Measurements from ENCODE around the gene COX17. TPM values are rescaled to one million over a fixed set of nuclear protein-coding genes. Genes with fewer than 3 reads are reported as not detected.
A peak's percentile ranks its signal among the peaks of the same experiment; 100 is the strongest.

COX17 gene
- 54.3 and 108 TPM in 2 replicates for total RNA-seq (2014; rRNA removed; shearing (Covaris generic); ENCODE audit: low replicate concordance)

- peak within 1 kb of the TSS; percentile 72 for H3K27ac ChIP-seq (ENCODE audit: low read length)
- H3K27me3 ChIP-seq (ENCODE audit: low read length): no peaks in the 10 kb centered on the region
- peak; percentile 98 for DNase-seq
- H3K9ac ChIP-seq (ENCODE audit: low read length): peak within 1 kb of the TSS; percentile 82
- no peaks in the 10 kb centered on the region for H3K9me3 ChIP-seq (ENCODE audit: low read length)
- peak within 1 kb of the TSS; percentile 98 for H3K4me2 ChIP-seq (ENCODE audit: low read depth, low read length, poor library complexity, severe bottlenecking)
- H3K4me1 ChIP-seq (ENCODE audit: low read length): peaks cover 20% of the 10 kb centered on the region
- peak within 1 kb of the TSS; percentile 98 for H2AFZ ChIP-seq (ENCODE audit: low read length)
- H3K4me3 ChIP-seq (ENCODE audit: low read length): peak within 1 kb of the TSS; percentile 95
- no peaks in the 10 kb centered on the region for H3K9me2 ChIP-seq (replicated peaks; ENCODE audit: insufficient read depth, low read length)
- 0 out of 2 replicates have a peak, but pooled peaks cover 4% of the 10 kb centered on the region for H4K20me1 ChIP-seq (ENCODE audit: insufficient read depth, low read depth, low read length)
- peaks cover 23% of the 10 kb centered on the region for H3K79me2 ChIP-seq (ENCODE audit: low read length)
- peaks cover 30% of the 10 kb centered on the region; the same call in 1 of the 2 replicates for H3K36me3 ChIP-seq (ENCODE audit: insufficient read depth, low read length)
Measured at GRCh38 chr3:119676771-119677640, at the start of gene COX17. Gene COX17, minus strand, starts transcription at chr3:119677406. Its CDS starts 96 bp downstream, at chr3:119677310.

GRCh38 chr3:119726909-119727308 lies 49.7 kb upstream of the COX17 start:
- H2AFZ ChIP-seq (ENCODE audit: low read length): no peak overlapping the region
- H3K4me3 ChIP-seq (ENCODE audit: low read length): no peak overlapping the region
- no peaks in the 10 kb centered on the region for H3K4me1 ChIP-seq (ENCODE audit: low read length)

GRCh38 chr3:119723022-119723421 lies 45.8 kb upstream of the COX17 start:
- Histone ChIP-seq H4K20me1 (ENCODE audit: insufficient read depth, low read depth, low read length) (no peaks in the 10 kb centered on the region), H3K4me3 (ENCODE audit: low read length) (no peak overlapping the region), H3K4me1 (ENCODE audit: low read length) (no peaks in the 10 kb centered on the region), H3K9ac (ENCODE audit: low read length) (no peak overlapping the region), H3K36me3 (ENCODE audit: insufficient read depth, low read length) (no peaks in the 10 kb centered on the region), H3K4me2 (ENCODE audit: low read depth, low read length, poor library complexity, severe bottlenecking) (no peak overlapping the region), H3K9me3 (ENCODE audit: low read length) (no peaks in the 10 kb centered on the region), H3K27me3 (ENCODE audit: low read length) (no peaks in the 10 kb centered on the region), H3K27ac (ENCODE audit: low read length) (no peak overlapping the region), H2AFZ (ENCODE audit: low read length) (no peak overlapping the region), H3K9me2 (replicated peaks; ENCODE audit: insufficient read depth, low read length) (no peaks in the 10 kb centered on the region), H3K79me2 (ENCODE audit: low read length) (no peaks in the 10 kb centered on the region)
- no peak for DNase-seq

More at GRCh38 chr3:119726909-119727308, 49.7 kb upstream of the COX17 start:
- Histone ChIP-seq H3K27me3 (ENCODE audit: low read length) (no peaks in the 10 kb centered on the region), H3K9me3 (ENCODE audit: low read length) (no peaks in the 10 kb centered on the region), H3K36me3 (ENCODE audit: insufficient read depth, low read length) (no peaks in the 10 kb centered on the region), H3K9ac (ENCODE audit: low read length) (no peak overlapping the region), H4K20me1 (ENCODE audit: insufficient read depth, low read depth, low read length) (no peaks in the 10 kb centered on the region), H3K79me2 (ENCODE audit: low read length) (no peaks in the 10 kb centered on the region), H3K27ac (ENCODE audit: low read length) (no peak overlapping the region), H3K9me2 (replicated peaks; ENCODE audit: insufficient read depth, low read length) (no peaks in the 10 kb centered on the region), H3K4me2 (ENCODE audit: low read depth, low read length, poor library complexity, severe bottlenecking) (no peak overlapping the region)
- no peak for DNase-seq

GRCh38 chr3:119717520-119717919 lies 40.3 kb upstream of the COX17 start:
- Histone ChIP-seq H3K27me3 (ENCODE audit: low read length) (no peaks in the 10 kb centered on the region), H3K27ac (ENCODE audit: low read length) (no peak overlapping the region), H3K36me3 (ENCODE audit: insufficient read depth, low read length) (no peaks in the 10 kb centered on the region), H2AFZ (ENCODE audit: low read length) (no peak overlapping the region), H3K9me2 (replicated peaks; ENCODE audit: insufficient read depth, low read length) (no peaks in the 10 kb centered on the region), H3K4me1 (ENCODE audit: low read length) (no peaks in the 10 kb centered on the region), H3K9ac (ENCODE audit: low read length) (no peak overlapping the region), H3K9me3 (ENCODE audit: low read length) (no peaks in the 10 kb centered on the region), H3K4me2 (ENCODE audit: low read depth, low read length, poor library complexity, severe bottlenecking) (no peak overlapping the region), H4K20me1 (ENCODE audit: insufficient read depth, low read depth, low read length) (no peaks in the 10 kb centered on the region), H3K4me3 (ENCODE audit: low read length) (no peak overlapping the region), H3K79me2 (ENCODE audit: low read length) (no peaks in the 10 kb centered on the region)
- no peak for DNase-seq

- Histone ChIP-seq H3K27ac (ENCODE audit: low read length) (no peak overlapping the region), H4K20me1 (ENCODE audit: insufficient read depth, low read depth, low read length) (no peaks in the 10 kb centered on the region)
Measured at GRCh38 chr3:119716998-119717397, 39.8 kb upstream of the COX17 start.

GRCh38 chr3:119715105-119715504 lies 37.9 kb upstream of the COX17 start:
- DNase-seq: no peak
- no peak overlapping the region for H3K27ac ChIP-seq (ENCODE audit: low read length)
- H4K20me1 ChIP-seq (ENCODE audit: insufficient read depth, low read depth, low read length): no peaks in the 10 kb centered on the region
- H3K9me3 ChIP-seq (ENCODE audit: low read length): no peaks in the 10 kb centered on the region
- H3K27me3 ChIP-seq (ENCODE audit: low read length): no peaks in the 10 kb centered on the region
- no peaks in the 10 kb centered on the region for H3K36me3 ChIP-seq (ENCODE audit: insufficient read depth, low read length)
- H3K79me2 ChIP-seq (ENCODE audit: low read length): no peaks in the 10 kb centered on the region
- no peaks in the 10 kb centered on the region for H3K9me2 ChIP-seq (replicated peaks; ENCODE audit: insufficient read depth, low read length)
- H3K4me3 ChIP-seq (ENCODE audit: low read length): no peak overlapping the region
- no peak overlapping the region for H2AFZ ChIP-seq (ENCODE audit: low read length)
- H3K9ac ChIP-seq (ENCODE audit: low read length): no peak overlapping the region
- no peak overlapping the region for H3K4me2 ChIP-seq (ENCODE audit: low read depth, low read length, poor library complexity, severe bottlenecking)
- H3K4me1 ChIP-seq (ENCODE audit: low read length): no peaks in the 10 kb centered on the region

More at GRCh38 chr3:119716998-119717397, 39.8 kb upstream of the COX17 start:
- Histone ChIP-seq H3K9me2 (replicated peaks; ENCODE audit: insufficient read depth, low read length) (no peaks in the 10 kb centered on the region), H3K27me3 (ENCODE audit: low read length) (no peaks in the 10 kb centered on the region), H3K36me3 (ENCODE audit: insufficient read depth, low read length) (no peaks in the 10 kb centered on the region), H3K79me2 (ENCODE audit: low read length) (no peaks in the 10 kb centered on the region), H3K4me1 (ENCODE audit: low read length) (no peaks in the 10 kb centered on the region), H3K4me3 (ENCODE audit: low read length) (no peak overlapping the region), H3K9me3 (ENCODE audit: low read length) (no peaks in the 10 kb centered on the region), H2AFZ (ENCODE audit: low read length) (no peak overlapping the region), H3K9ac (ENCODE audit: low read length) (no peak overlapping the region), H3K4me2 (ENCODE audit: low read depth, low read length, poor library complexity, severe bottlenecking) (no peak overlapping the region)
- DNase-seq: no peak

GRCh38 chr3:119703820-119704531 lies 26.8 kb upstream of the COX17 start:
- Histone ChIP-seq H3K36me3 (ENCODE audit: insufficient read depth, low read length) (no peaks in the 10 kb centered on the region), H2AFZ (ENCODE audit: low read length) (no peak overlapping the region), H3K9ac (ENCODE audit: low read length) (no peak overlapping the region), H3K4me3 (ENCODE audit: low read length) (no peak overlapping the region), H3K27ac (ENCODE audit: low read length) (no peak overlapping the region), H4K20me1 (ENCODE audit: insufficient read depth, low read depth, low read length) (no peaks in the 10 kb centered on the region), H3K9me3 (ENCODE audit: low read length) (no peaks in the 10 kb centered on the region), H3K4me2 (ENCODE audit: low read depth, low read length, poor library complexity, severe bottlenecking) (no peak overlapping the region), H3K79me2 (ENCODE audit: low read length) (no peaks in the 10 kb centered on the region), H3K27me3 (ENCODE audit: low read length) (no peaks in the 10 kb centered on the region), H3K9me2 (replicated peaks; ENCODE audit: insufficient read depth, low read length) (no peaks in the 10 kb centered on the region), H3K4me1 (ENCODE audit: low read length) (peaks cover 4% of the 10 kb centered on the region; the same call in 1 of the 2 replicates)
- no peak for DNase-seq

Measured in Karpas-422 (cell line).